Measurements from ENCODE around the gene FCMR.

FCMR gene

GRCh38 chr1:206947255-206947654 lies 25.5 kb upstream of the FCMR start:
- no peaks in the 10 kb centered on the region for H3K4me1 ChIP-seq (ENCODE audit: insufficient read depth, low read length, severe bottlenecking)
- H3K36me3 ChIP-seq (ENCODE audit: insufficient read depth, low read length), result no peaks in the 10 kb centered on the region
- TF ChIP-seq CTCF (IDR thresholded peaks at IDR 0.05; ENCODE audit: low read length) (no peak), EZH2 (IDR thresholded peaks at IDR 0.05; ENCODE audit: borderline replicate concordance, low read length) (no peak)
- H4K20me1 ChIP-seq (ENCODE audit: insufficient read depth, low read length), result no peaks in the 10 kb centered on the region
- H3K9ac ChIP-seq (ENCODE audit: low read length), result no peak overlapping the region
- H3K9me3 ChIP-seq (ENCODE audit: low read length), result no peaks in the 10 kb centered on the region
- no peak overlapping the region for H3K4me3 ChIP-seq (ENCODE audit: low read depth, low read length, poor library complexity, severe bottlenecking)
- H3K27ac ChIP-seq (ENCODE audit: low read depth, low read length, poor library complexity, severe bottlenecking), result no peak overlapping the region
- H3F3A ChIP-seq (ENCODE audit: insufficient read depth, low read length), result no peaks in the 10 kb centered on the region
- H3K4me2 ChIP-seq (ENCODE audit: low read length), result no peak overlapping the region
- no peak overlapping the region for H2AFZ ChIP-seq (ENCODE audit: low read length)
- H3K9me2 ChIP-seq (ENCODE audit: low read depth, low read length), result no peaks in the 10 kb centered on the region
- H3K27me3 ChIP-seq (ENCODE audit: insufficient read depth, low read length), result peaks cover 7% of the 10 kb centered on the region; the same call in 1 of the 2 replicates
- H3K79me2 ChIP-seq (ENCODE audit: insufficient read depth, low read length), result no peaks in the 10 kb centered on the region

- H3K27ac ChIP-seq (ENCODE audit: low read depth, low read length, poor library complexity, severe bottlenecking), result no peak within 1 kb of the TSS
- peaks cover 7% of the 10 kb centered on the region; the same call in 1 of the 2 replicates for H3K27me3 ChIP-seq (ENCODE audit: insufficient read depth, low read length)
- no peaks in the 10 kb centered on the region for H3K79me2 ChIP-seq (ENCODE audit: insufficient read depth, low read length)
- H3K4me3 ChIP-seq (ENCODE audit: low read depth, low read length, poor library complexity, severe bottlenecking), result no peak within 1 kb of the TSS
- no peaks in the 10 kb centered on the region for H3K9me3 ChIP-seq (ENCODE audit: low read length)
- H3K4me2 ChIP-seq (ENCODE audit: low read length), result no peak within 1 kb of the TSS
- H3K9me2 ChIP-seq (ENCODE audit: low read depth, low read length), result no peaks in the 10 kb centered on the region
- H3F3A ChIP-seq (ENCODE audit: insufficient read depth, low read length), result no peaks in the 10 kb centered on the region
- TF ChIP-seq CTCF (IDR thresholded peaks at IDR 0.05; ENCODE audit: low read length), result no peak
- TF ChIP-seq EZH2 (IDR thresholded peaks at IDR 0.05; ENCODE audit: borderline replicate concordance, low read length), result no peak
- H3K9ac ChIP-seq (ENCODE audit: low read length), result no peak within 1 kb of the TSS
- no peak within 1 kb of the TSS for H2AFZ ChIP-seq (ENCODE audit: low read length)
- no peaks in the 10 kb centered on the region for H4K20me1 ChIP-seq (ENCODE audit: insufficient read depth, low read length)
- no peaks in the 10 kb centered on the region for H3K36me3 ChIP-seq (ENCODE audit: insufficient read depth, low read length)
- H3K4me1 ChIP-seq (ENCODE audit: insufficient read depth, low read length, severe bottlenecking), result no peaks in the 10 kb centered on the region
These were observed 24.5 kb upstream of the FCMR start, which contains the start of gene PIGR for GRCh38 chr1:206946261-206946660. TSS of gene PIGR (minus strand) at chr1:206946466. CDS start at chr1:206940531, 5,935 bp downstream.

GRCh38 chr1:206945779-206946178 lies 24.0 kb upstream of the FCMR start:
- no peaks in the 10 kb centered on the region for H3K79me2 ChIP-seq (ENCODE audit: insufficient read depth, low read length)
- no peak for TF ChIP-seq EZH2 (IDR thresholded peaks at IDR 0.05; ENCODE audit: borderline replicate concordance, low read length)
- no peak for TF ChIP-seq CTCF (IDR thresholded peaks at IDR 0.05; ENCODE audit: low read length)

More at GRCh38 chr1:206945779-206946178, 24.0 kb upstream of the FCMR start:
- Histone ChIP-seq H3K27ac (ENCODE audit: low read depth, low read length, poor library complexity, severe bottlenecking) (no peak overlapping the region), H3F3A (ENCODE audit: insufficient read depth, low read length) (no peaks in the 10 kb centered on the region), H3K4me1 (ENCODE audit: insufficient read depth, low read length, severe bottlenecking) (no peaks in the 10 kb centered on the region), H2AFZ (ENCODE audit: low read length) (no peak overlapping the region), H3K9me3 (ENCODE audit: low read length) (no peaks in the 10 kb centered on the region), H3K36me3 (ENCODE audit: insufficient read depth, low read length) (no peaks in the 10 kb centered on the region), H3K9ac (ENCODE audit: low read length) (no peak overlapping the region), H3K4me2 (ENCODE audit: low read length) (no peak overlapping the region), H3K27me3 (ENCODE audit: insufficient read depth, low read length) (peaks cover 7% of the 10 kb centered on the region; the same call in 1 of the 2 replicates), H3K4me3 (ENCODE audit: low read depth, low read length, poor library complexity, severe bottlenecking) (no peak overlapping the region), H3K9me2 (ENCODE audit: low read depth, low read length) (no peaks in the 10 kb centered on the region), H4K20me1 (ENCODE audit: insufficient read depth, low read length) (no peaks in the 10 kb centered on the region)

Data from OCI-LY1 (cell line).